H1 (cell line): ENCODE measurements around the gene CDC42EP3. TPM values are rescaled to one million over a fixed set of nuclear protein-coding genes. Genes with fewer than 3 reads are reported as not detected.

Experiments
- CTCF ChIA-PET: fragments of 300-600 bp; sonication (Branson Sonifier 250); formaldehyde crosslinking; loops from one replicate; lab custom pipeline; 2021; ENCODE audit not compliant: partially characterized antibody; lab: Charles Lee
- POLR2A ChIA-PET: fragments of 300-600 bp; sonication (Branson Sonifier 250); formaldehyde crosslinking; loops from one replicate; lab custom pipeline; 2021; ENCODE audit warnings: inconsistent platforms; ENCODE audit not compliant: partially characterized antibody; lab: Charles Lee
- DNase-seq, 2 experiments: peaks; one replicate each; pipeline versions ENCODE4 v3.0.0 to v3.0.0-alpha.2; 2010 to 2022; ENCODE audit warnings: low spot score in 2 of 2, low read depth in 1 of 2, mixed read lengths in 1 of 2
- FAIRE-seq: peaks from 2 replicates; lab custom pipeline; 2011; peaks lifted over from hg19 to GRCh38; lab: Jason Lieb, UNC
- H2AFZ ChIP-seq: 2 replicates; pipeline ENCODE4 v1.8.1; 2012; ENCODE audit warnings: low read length, inconsistent platforms
- H2AK5ac ChIP-seq: 2 replicates; pipeline ENCODE4 v1.6.1; 2013; ENCODE audit warnings: low read depth, low read length
- H2BK120ac ChIP-seq: replicated peaks from 2 replicates; pipeline ENCODE3; 2013; ENCODE audit warnings: low read depth, low read length, inconsistent platforms
- H2BK12ac ChIP-seq: 2 replicates; pipeline ENCODE4 v1.6.1; 2013; ENCODE audit warnings: low read depth, low read length
- H2BK15ac ChIP-seq: 2 replicates; pipeline ENCODE4 v1.6.1; 2013; ENCODE audit warnings: low read length
- H2BK20ac ChIP-seq: 2 replicates; pipeline ENCODE4 v1.6.1; 2013; ENCODE audit warnings: low read length
- H2BK5ac ChIP-seq: 2 replicates; pipeline ENCODE4 v1.6.1; 2013; ENCODE audit warnings: low read depth, low read length
- H3K14ac ChIP-seq: 2 replicates; pipeline ENCODE4 v1.6.1; 2013; ENCODE audit warnings: inconsistent platforms; ENCODE audit not compliant: insufficient read length
- H3K18ac ChIP-seq: 2 replicates; pipeline ENCODE4 v1.6.1; 2013; ENCODE audit warnings: low read length; ENCODE audit errors: extremely low read depth
- H3K23ac ChIP-seq: 2 replicates; pipeline ENCODE4 v1.6.1; 2013; ENCODE audit warnings: inconsistent platforms; ENCODE audit not compliant: insufficient read length
- H3K23me2 ChIP-seq: 2 replicates; pipeline ENCODE4 v1.6.1; 2013; ENCODE audit warnings: low read depth, low read length
- H3K27ac ChIP-seq: 2 replicates; pipeline ENCODE4 v1.6.1; 2011; ENCODE audit warnings: low read depth, low read length, inconsistent platforms
- H3K27me3 ChIP-seq, 4 experiments: replicated peaks in 1 of 4; 1 replicate in 1 of 4; 2 replicates in 3 of 4; pipeline versions ENCODE4 v1.6.1 to v1.8.1; 2011 to 2013; ENCODE audit warnings: low read length in 3 of 4, mild to moderate bottlenecking in 3 of 4, inconsistent platforms in 2 of 4, mixed read lengths in 2 of 4, moderate library complexity in 1 of 4; ENCODE audit not compliant: control insufficient read depth in 3 of 4, insufficient read depth in 3 of 4; ENCODE audit errors: extremely low read depth in 1 of 4
- H3K36me3 ChIP-seq, 4 experiments: 2 replicates each; pipeline versions ENCODE4 v1.6.1 to v1.8.1; 2011 to 2013; ENCODE audit warnings: mild to moderate bottlenecking in 4 of 4, low read length in 3 of 4, moderate library complexity in 2 of 4, control low read depth in 1 of 4, inconsistent platforms in 1 of 4; ENCODE audit not compliant: insufficient read depth in 4 of 4, control insufficient read depth in 2 of 4
- H3K4ac ChIP-seq: replicated peaks from 2 replicates; pipeline ENCODE3; 2013; ENCODE audit warnings: low read length, low read depth, mixed read lengths, inconsistent platforms; ENCODE audit not compliant: insufficient read length
- H3K4me1 ChIP-seq, 4 experiments: replicated peaks in 1 of 4; 1 replicate in 1 of 4; 2 replicates in 3 of 4; pipeline versions ENCODE4 v1.6.1 to v1.8.1; 2011 to 2013; ENCODE audit warnings: low read length in 3 of 4, inconsistent platforms in 2 of 4, mixed read lengths in 1 of 4; ENCODE audit not compliant: insufficient read depth in 4 of 4, control insufficient read depth in 3 of 4
- H3K4me2 ChIP-seq, 2 experiments: 2 replicates each; pipeline versions ENCODE4 v1.6.1 to v1.8.1; 2011 to 2013; ENCODE audit warnings: low read depth in 2 of 2, low read length in 2 of 2, control low read depth in 1 of 2, inconsistent platforms in 1 of 2, mild to moderate bottlenecking in 1 of 2; ENCODE audit not compliant: insufficient read depth in 1 of 2
- H3K4me3 ChIP-seq, 4 experiments: fragments of 200-600, 300-600 bp in 1 of 4; sonication (generic), shearing (Covaris generic), sonication (Bioruptor Twin) in 1 of 4; 2 replicates each; pipeline versions ENCODE4 v1.5.1 to v1.8.1; 2011 to 2016; ENCODE audit warnings: low read length in 4 of 4, low read depth in 3 of 4, control low read depth in 2 of 4, inconsistent platforms in 2 of 4, mild to moderate bottlenecking in 2 of 4, mixed read lengths in 1 of 4, moderate library complexity in 1 of 4; ENCODE audit not compliant: insufficient read depth in 2 of 4; ENCODE audit errors: extremely low read depth in 1 of 4
- H3K56ac ChIP-seq: replicated peaks from 2 replicates; pipeline ENCODE3; 2013; ENCODE audit warnings: low read depth, mild to moderate bottlenecking, mixed read lengths, low read length, inconsistent platforms; ENCODE audit not compliant: insufficient read length
- H3K79me1 ChIP-seq: 2 replicates; pipeline ENCODE4 v1.6.1; 2013; ENCODE audit warnings: low read depth, low read length, control low read depth
- H3K79me2 ChIP-seq, 2 experiments: 2 replicates each; pipeline versions ENCODE4 v1.6.1 to v1.8.1; 2012 to 2013; ENCODE audit warnings: low read length in 2 of 2, mild to moderate bottlenecking in 2 of 2, inconsistent platforms in 1 of 2; ENCODE audit not compliant: insufficient read depth in 2 of 2, control insufficient read depth in 1 of 2
- H3K9ac ChIP-seq, 4 experiments: replicated peaks in 1 of 4; 1 replicate in 1 of 4; 2 replicates in 3 of 4; pipeline versions ENCODE4 v1.6.1 to v1.8.1; 2011 to 2013; ENCODE audit warnings: low read depth in 3 of 4, low read length in 3 of 4, control low read depth in 2 of 4, mild to moderate bottlenecking in 2 of 4, moderate library complexity in 2 of 4, inconsistent platforms in 1 of 4; ENCODE audit errors: extremely low read depth in 1 of 4
- H3K9me3 ChIP-seq, 2 experiments: 2 replicates each; pipeline versions ENCODE4 v1.6.1 to v1.8.1; 2012 to 2013; ENCODE audit warnings: mild to moderate bottlenecking in 2 of 2, moderate library complexity in 2 of 2, control low read depth in 1 of 2, inconsistent platforms in 1 of 2, low read depth in 1 of 2, low read length in 1 of 2, mixed read lengths in 1 of 2; ENCODE audit not compliant: insufficient read depth in 2 of 2
- H4K20me1 ChIP-seq, 2 experiments: replicated peaks in 1 of 2; 2 replicates each; pipeline versions ENCODE3 to v1.8.1; 2011 to 2013; ENCODE audit warnings: inconsistent platforms in 2 of 2, low read length in 2 of 2, mild to moderate bottlenecking in 1 of 2; ENCODE audit not compliant: insufficient read depth in 2 of 2, control insufficient read depth in 1 of 2
- H4K5ac ChIP-seq: 2 replicates; pipeline ENCODE4 v1.6.1; 2013; ENCODE audit warnings: low read length, low read depth, mixed read lengths, inconsistent platforms; ENCODE audit not compliant: insufficient read length
- H4K8ac ChIP-seq: 2 replicates; pipeline ENCODE4 v1.8.0; 2013; ENCODE audit warnings: mild to moderate bottlenecking, moderate library complexity, low read length, inconsistent platforms; ENCODE audit not compliant: insufficient read depth; ENCODE audit errors: extremely low read depth
- H4K91ac ChIP-seq: replicated peaks from 2 replicates; pipeline ENCODE3; 2013; ENCODE audit warnings: low read length, mixed read lengths, inconsistent platforms; ENCODE audit not compliant: insufficient read length
- BRCA1 ChIP-seq: IDR thresholded peaks from 2 replicates; pipeline ENCODE4 v1.6.1; 2012; ENCODE audit warnings: low read depth, low read length, improper control_type of control experiment
- CBX8 ChIP-seq: fragments of 300-800, 300-1000 bp; sonication (generic); IDR thresholded peaks from 2 replicates; pipeline ENCODE4 v1.7.1; 2016; ENCODE audit warnings: low read depth, low read length, borderline replicate concordance
- CEBPB ChIP-seq: IDR thresholded peaks from 2 replicates; pipeline ENCODE4 v1.6.1; 2012; ENCODE audit warnings: low read depth, low read length
- CREB1 ChIP-seq: IDR thresholded peaks from 2 replicates; pipeline ENCODE4 v1.6.1; 2012; ENCODE audit warnings: inconsistent platforms
- JUND ChIP-seq: IDR thresholded peaks from 2 replicates; pipeline ENCODE4 v1.6.1; 2011; ENCODE audit warnings: mild to moderate bottlenecking, improper control_type of control experiment, low read length
- MAFK ChIP-seq: IDR thresholded peaks from 2 replicates; pipeline ENCODE4 v1.6.1; 2012; ENCODE audit warnings: low read depth, mild to moderate bottlenecking, improper control_type of control experiment, low read length
- RFX5 ChIP-seq: IDR thresholded peaks from 2 replicates; pipeline ENCODE4 v1.6.1; 2011; ENCODE audit warnings: low read depth, low read length, improper control_type of control experiment, borderline replicate concordance
- WGBS, 2 experiments: shearing (Covaris generic) in 1 of 2; methylation state at CpG; one replicate each; pipeline versions ENCODE4 v1.1.6 to v1.1.7; 2013 to 2015; ENCODE audit warnings: low lambda C conversion rate in 2 of 2, mixed read lengths in 2 of 2, inconsistent platforms in 1 of 2, low coverage in 1 of 2, missing lambda C conversion rate in 1 of 2; ENCODE audit not compliant: insufficient replicate concordance in 2 of 2, insufficient coverage in 1 of 2, insufficient read length in 1 of 2; ENCODE audit errors: extremely low coverage in 1 of 2, missing lambda C conversion rate in 1 of 2; 5-methylcytosine and 5-hydroxymethylcytosine counted together
- polyA plus RNA-seq, 7 experiments: library from polyadenylated mRNA; depleted of rRNA in 3 of 7; stranded (reverse) in 5 of 7; unstranded in 2 of 7; fragments of >200 nt in 5 of 7; fragments of 200-250 nt in 2 of 7; gene quantifications; 1 replicate in 5 of 7; 2 replicates in 1 of 7; 4 replicates in 1 of 7; pipeline versions ENCODE4 v1.2.1 to v1.2.3, GENCODE V29; 2011 to 2013; ENCODE audit warnings: missing spikeins in 2 of 7, mixed read lengths in 2 of 7
- total RNA-seq: library from RNA; stranded (reverse); fragmentation: NEBNext Ultra II Directional; extraction: Animal tissue kit (Norgen Biotek cat#: 25700); gene quantifications from 2 replicates; pipeline ENCODE4 v1.2.1, GENCODE V29; 2021

The CDC42EP3 gene
- total and polyA plus RNA-seq, 2 of the 8 experiments (the other 6 are each of a cell fraction or from before 2014, with no cell fraction given), result 18.4 to 24.7 TPM

DNA sequence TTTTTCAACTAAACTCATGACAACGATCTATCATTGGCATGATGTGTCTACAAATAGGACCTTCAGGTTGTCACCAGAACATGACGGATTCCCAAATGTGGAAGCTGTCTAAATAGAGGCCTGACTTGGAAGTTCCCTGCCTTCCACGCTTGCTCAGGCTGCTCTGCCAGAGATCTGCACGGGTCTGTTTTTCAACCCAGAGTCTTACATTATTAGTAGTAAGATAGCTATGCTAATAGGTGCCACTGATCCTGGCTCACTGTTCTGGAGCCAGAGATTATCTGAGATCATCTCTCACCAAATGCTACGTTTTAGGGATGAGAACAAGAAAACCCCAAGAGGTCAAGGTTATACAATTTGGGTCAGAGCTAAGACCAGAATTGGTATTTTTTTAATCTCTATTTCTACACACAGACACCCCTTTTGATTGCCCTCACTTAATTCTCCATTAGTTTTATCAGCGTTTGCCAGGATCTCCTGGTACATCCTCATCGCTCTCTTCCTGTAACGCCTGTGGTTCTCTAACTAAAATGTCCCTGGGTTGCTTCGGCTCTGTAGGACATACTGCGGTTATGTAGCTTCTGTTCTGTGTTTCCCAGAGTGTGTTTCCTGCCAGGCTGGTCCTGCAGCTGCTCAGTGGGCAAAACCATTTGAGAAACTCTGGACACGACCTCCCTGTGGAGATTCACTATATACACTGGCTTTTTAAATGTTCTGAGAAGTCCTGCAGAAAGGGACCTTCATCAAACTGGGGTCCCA lies 5.7 kb downstream of the CDC42EP3 start:
- H3K18ac ChIP-seq, result no peak overlapping the region
- no peak overlapping the region for H4K8ac ChIP-seq
- H4K20me1 ChIP-seq, result peaks cover 2 to 21% of the 10 kb centered on the region in 2 experiments
- H4K91ac ChIP-seq, result no peak overlapping the region
- H3K27me3 ChIP-seq, result no peaks in the 10 kb centered on the region
- no peak overlapping the region for H3K56ac ChIP-seq
- H3K23me2 ChIP-seq, result peaks cover 6% of the 10 kb centered on the region
- H2BK15ac ChIP-seq, result no peak overlapping the region
- H3K14ac ChIP-seq, result no peak overlapping the region
- no peaks in the 10 kb centered on the region; the same call in 1 of the 2 replicates for H3K79me1 ChIP-seq
- H3K4ac ChIP-seq, result no peak overlapping the region
- H4K5ac ChIP-seq, result no peak overlapping the region
- peaks cover 8 to 95% of the 10 kb centered on the region in 2 experiments for H3K79me2 ChIP-seq
- ChIA-PET CTCF (interaction anchor here (0.6 to 1.1 kb wide), 4 partner anchors 127 to 507 kb away, joined by 3 to 6 read pairs (median 3); no protein-coding TSS in a partner anchor), POLR2A (interaction anchor here (0.7 to 2.2 kb wide), 4 partner anchors 8 to 270 kb away, joined by 3 to 7 read pairs (median 4); no protein-coding TSS in a partner anchor)
- H2BK20ac ChIP-seq, result no peak overlapping the region
- no peak overlapping the region for H3K4me3 ChIP-seq
- H3K27ac ChIP-seq, result no peak overlapping the region
- no peak overlapping the region for H3K9ac ChIP-seq
- FAIRE-seq (no peak), DNase-seq (no peak)
- no peak overlapping the region for H2AFZ ChIP-seq
- H3K36me3 ChIP-seq, result 0 out of 8 replicates have a peak, but pooled peaks cover 0 to 3% (median 0%) of the 10 kb centered on the region in 4 experiments
- 91% methylated on average over 11 of the region's 11 CpGs; no CpG with 5 or more reads in 1 of the 2 experiments for WGBS, 2 experiments
- no peak overlapping the region for H2BK12ac ChIP-seq
- H2AK5ac ChIP-seq, result no peak overlapping the region
- no peak overlapping the region for H3K4me2 ChIP-seq
- no peak for TF ChIP-seq BRCA1
- no peak for TF ChIP-seq CBX8
- TF ChIP-seq RFX5, result no peak
- no peak for TF ChIP-seq MAFK
- no peak for TF ChIP-seq CEBPB
- TF ChIP-seq JUND, result no peak
- TF ChIP-seq CREB1, result no peak
- H2BK5ac ChIP-seq, result no peak overlapping the region
- no peak overlapping the region for H3K23ac ChIP-seq
- peaks cover 0 to 5% (median 1%) of the 10 kb centered on the region in 4 experiments; a peak in 2 of 7 replicates for H3K4me1 ChIP-seq
- no peak overlapping the region for H2BK120ac ChIP-seq
- no peaks in the 10 kb centered on the region for H3K9me3 ChIP-seq
